GM19467 (cell line): ENCODE measurements around the gene CHD5.

Experiments
- ATAC-seq: cut with Tn5 transposase; IDR thresholded peaks from one replicate; pipeline ENCODE4 v1.9.1; 2021; ENCODE audit warnings: mild to moderate bottlenecking, moderate library complexity; ENCODE audit not compliant: unreplicated experiment

The CHD5 gene

DNA sequence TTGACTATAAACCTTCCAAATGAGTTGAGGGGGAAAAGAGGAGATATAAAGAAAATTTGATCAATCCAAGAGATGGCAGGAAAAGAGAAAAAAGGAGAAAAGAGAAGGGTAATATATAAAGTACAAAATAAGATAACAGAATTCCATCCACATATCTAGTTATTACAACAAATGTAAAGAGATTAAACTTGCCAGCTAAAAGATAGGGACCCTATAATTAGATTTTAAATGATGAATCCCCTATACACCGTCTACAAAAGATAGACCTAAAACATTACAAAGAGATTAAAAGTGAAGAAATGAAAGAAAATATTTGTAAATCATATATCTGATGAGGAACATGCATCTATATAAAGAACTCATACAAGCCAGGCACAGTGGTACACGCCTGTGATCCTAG, 63.1 kb downstream of the CHD5 start:
- ATAC-seq, result no peak

DNA sequence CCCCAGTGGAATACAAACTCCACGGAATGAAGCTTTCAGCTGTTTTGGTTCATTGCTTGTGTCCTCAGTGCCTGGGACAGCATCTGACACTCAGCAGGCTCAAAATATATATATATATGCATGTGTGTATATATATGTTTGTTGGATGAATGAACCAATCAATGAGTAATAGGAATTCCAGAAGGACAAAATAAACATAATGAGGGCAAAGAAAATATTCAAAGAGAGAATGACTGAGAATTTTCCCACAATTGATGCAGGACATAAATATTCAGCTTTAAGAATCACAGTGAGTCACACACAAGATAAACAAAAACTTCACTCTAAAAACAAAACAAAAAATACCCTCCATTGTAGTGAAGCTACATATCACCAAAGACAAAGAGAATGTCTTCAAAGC, 64.0 kb downstream of the CHD5 start:
- no peak for ATAC-seq

DNA sequence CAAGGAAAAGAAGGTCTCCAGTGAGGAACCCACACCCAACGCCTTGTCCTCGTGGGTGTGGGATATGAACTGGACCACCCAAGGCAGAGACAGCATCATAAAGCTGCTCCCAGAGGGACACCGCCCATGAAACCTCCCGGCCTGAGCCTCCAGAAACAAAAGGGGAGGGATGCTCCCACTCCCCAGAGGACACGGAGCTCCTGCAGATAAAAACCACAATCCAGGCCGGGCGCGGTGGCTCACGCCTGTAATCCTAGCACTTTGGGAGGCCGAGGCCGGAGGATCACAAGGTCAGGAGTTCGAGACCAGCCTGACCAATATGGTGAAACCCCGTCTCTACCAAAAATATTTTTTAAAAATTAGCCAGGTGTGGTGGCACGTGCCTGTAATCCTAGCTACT, 66.4 kb downstream of the CHD5 start:
- ATAC-seq, result no peak

DNA sequence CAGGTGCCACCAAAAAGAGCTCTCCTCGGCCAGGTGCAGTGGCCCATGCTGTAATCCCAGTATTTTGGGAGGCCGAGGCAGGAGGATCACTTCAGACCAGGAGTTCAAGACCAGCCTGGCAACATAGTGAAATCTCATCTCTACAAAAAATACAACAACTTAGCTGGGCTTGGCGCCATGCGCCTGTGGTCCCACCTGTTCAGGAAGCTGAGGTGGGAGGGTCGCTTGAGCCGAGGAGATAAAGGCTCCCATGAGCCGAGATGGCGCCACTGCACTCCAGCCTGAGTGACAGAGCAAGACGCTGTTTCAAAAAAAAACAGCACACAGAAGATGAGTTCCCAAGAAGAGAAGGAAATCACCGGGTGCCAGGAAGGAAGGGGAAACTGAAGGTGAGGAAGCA, 67.0 kb downstream of the CHD5 start:
- ATAC-seq, result no peak

DNA sequence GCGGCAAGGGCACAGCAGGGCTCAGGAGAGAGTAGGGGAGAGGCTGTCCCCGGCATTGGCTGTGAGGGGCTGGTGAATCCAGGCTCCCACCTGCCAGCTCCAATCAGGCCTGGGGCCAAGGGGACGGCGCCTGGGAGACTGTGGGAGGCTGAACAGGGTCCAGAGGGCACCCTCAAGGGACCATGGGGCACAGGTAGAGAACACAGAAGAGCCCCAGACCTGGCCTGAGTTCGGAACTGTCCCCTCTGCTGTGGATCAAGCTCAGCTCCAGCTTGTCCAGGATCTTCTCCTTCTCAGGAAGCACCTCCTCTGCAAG, 67.5 kb downstream of the CHD5 start:
- ATAC-seq, result no peak

DNA sequence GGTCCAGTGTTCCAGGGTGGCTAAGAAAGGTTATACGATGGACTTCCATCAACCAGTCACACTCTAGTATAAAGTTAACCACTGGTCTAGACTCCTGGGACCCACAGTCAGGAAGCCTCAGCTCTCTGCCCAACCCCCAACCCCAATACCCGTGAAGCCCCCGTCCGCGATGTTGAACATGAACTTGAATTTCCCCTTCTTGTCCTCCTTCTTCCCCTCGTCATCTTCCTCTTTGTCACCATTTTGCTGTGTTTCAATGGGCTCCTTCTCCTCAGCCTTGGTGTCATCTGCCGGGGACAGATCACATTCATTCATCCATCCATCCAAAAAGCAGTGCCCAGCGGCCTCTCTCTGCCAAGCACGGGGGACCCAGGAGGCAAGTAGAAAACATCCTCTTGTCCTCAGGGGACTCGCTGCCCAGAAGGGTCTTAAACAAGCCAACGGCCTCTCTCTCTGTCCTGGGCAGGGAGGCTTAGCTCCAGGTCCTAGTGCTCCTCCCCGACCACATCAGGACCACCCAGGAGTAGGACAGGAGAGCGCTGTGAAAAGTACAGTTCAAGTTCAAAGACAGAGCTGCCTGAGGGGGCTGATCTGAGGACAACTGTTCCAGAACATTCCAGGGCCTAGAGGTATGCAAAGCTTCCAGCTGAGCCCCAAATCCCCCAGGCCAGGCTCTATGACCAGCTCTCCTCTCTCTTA, 68.0 kb downstream of the CHD5 start:
- no peak for ATAC-seq

DNA sequence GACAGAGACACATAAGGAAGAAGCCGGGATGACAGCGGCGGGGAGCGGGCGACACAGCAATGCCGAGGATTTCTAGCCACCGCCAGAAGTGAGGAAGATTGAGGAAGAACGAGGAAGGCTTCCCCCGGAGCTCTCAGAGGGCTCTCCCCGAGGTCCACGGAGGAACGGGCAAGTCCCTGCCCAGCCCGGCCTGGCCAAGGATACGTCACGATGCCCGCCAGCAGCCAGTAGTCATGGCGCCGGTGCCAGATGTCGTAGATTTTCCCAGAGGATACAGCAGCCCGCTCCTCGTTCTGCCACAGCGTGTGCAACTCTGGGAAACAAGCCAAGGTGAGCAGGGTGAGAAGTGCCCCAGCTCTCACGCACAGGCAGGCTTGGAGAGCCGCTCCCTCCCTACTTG, 68.5 kb downstream of the CHD5 start:
- no peak for ATAC-seq

DNA sequence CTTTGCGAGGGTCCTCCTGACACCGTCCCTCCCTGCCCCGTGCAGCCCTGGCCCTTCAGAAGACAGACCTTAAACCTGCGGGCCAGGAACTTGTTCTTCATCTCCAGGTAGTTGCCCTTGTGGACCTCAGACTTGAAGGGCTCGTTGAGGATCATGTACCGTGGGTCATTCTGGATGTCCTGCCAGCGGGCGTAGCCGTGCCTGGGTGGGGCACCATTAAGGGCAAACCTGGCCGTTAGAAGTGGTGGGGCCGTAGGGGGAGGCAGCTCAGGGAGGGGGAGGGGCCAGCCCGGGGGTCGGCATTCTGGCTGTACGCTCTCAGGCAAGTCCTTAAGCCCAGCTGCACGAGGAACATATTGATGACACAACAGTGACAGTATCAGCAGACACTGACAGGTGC, 69.8 kb downstream of the CHD5 start:
- ATAC-seq, result no peak

DNA sequence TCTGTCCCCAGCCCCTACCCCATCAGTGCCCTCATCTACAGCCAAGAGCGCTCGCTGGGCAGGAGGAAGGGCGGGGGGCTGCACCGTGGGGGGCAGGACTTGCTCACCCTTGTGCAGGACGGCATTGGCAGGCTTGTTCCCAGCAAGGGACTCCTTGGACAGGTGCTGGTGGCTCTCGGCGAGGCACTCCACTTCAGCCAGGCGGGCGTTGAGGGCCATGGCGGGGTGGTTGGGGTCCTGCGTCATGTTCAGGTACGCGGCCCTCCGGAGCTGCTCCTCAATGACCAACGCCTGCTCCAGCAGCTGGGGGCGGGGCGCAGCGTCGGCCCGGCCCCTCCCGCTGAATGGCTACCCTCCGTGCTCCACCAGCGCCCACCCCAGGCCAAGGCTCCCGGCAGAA, 70.4 kb downstream of the CHD5 start:
- no peak for ATAC-seq

DNA sequence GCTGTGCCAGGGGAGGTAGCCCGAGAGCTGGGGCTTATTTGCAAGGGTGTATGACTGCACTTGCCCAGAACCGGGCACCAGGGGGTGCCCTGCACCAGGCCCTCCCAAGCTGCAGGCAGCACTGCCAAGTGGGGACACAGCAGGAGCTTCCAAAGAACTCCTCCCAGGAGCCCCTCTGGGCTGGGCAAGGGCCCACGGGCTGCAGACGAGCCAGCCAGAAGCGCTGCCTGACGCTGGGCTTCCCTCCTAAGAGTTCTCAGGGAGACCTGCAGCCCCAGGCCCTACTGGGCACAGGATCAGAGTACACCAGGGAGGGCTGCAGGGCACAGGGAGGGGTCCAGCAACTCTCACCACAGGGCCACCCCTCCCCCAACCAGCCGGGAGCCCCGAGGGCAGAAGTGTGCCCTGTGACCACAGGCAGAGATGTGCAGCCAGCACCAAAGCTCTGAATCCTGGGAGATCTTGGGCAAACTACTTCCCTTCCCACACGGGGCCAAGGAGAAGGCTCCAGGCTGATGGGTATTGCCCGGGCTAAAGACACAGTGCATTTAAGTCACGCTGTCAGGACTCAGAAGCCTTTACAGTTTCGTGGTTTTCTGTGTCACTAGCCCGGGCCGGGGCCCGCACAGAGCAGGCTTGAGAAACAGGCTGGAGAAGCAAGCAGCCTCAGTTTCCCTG, 71.0 kb downstream of the CHD5 start:
- ATAC-seq, result no peak

DNA sequence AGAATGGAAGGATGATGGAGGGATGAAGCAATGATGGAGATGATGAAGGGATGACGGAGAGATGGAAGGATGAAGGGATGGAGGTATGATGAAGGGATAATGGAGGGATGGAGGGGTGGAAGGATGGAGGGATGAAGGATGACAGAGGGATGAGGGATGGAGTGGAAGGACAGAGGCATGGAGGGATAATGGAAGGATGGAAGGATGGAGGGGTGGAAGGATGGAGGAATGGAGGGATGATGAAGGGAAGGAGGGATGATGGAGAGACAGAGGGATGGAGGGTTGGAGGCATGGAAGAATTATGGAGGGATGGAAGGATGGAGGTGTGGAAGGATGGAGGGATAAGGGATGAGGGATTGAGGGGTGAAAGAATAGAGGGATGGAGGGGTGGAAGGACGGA, 71.6 kb downstream of the CHD5 start:
- no peak for ATAC-seq

DNA sequence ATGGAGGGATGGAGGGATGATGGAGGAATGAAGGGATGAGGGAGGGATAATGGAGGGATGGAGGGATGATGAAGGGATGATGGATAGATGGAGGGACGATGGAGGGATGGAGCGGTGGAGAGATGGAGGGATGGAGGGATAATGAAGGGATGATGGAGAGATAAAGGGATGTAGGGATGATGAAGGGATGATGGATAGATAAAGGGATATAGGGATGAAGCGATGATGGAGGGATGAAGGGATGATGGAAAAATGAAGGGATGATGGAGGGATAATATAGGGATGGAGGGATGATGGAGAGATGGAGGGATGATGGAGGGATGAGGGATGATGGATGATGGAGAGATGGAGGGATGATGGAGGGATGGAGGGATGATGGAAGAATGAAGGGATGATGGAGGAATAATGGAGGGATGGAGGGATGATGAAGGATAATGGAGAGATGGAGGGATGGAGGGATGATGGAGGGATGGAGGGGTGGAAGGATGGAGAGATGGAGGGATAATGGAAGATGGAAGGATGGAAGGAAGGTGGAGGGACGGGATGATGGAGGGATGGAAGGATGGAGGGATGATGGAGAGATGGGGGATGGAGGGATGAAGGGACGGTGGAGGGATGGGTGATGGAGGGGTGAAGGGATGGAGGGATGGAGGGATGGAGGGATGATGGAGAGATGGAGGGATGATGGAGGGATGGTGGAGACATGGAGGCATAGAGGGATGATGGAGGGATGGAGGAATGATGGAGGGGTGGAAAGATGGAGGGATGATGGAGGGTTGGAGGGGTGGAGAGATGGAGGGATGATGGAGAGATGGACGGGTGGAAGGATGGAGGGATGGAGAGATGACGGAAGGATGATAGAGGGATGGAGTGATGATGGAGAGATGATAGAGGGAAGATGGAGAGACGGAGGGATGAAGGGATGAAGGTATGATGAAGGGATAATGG, 72.4 kb downstream of the CHD5 start:
- ATAC-seq, result no peak

DNA sequence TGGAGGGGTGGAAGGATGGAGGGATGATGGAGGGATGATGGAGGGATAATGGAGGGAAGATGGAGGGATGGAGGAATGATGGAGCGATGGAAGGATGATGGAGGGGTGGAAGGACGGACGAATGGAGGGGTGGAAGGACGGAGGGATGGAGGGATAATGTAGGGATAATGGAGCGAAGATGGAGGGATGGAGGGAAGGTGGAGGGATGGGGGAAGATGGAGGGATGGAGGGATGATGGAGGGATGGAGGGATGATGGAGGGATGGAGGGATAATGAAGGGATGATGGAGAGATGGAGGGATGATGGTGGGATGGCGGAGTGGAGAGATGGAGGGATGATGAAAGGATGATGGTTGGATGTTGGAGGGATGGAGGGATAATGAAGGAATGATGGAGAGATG, 73.1 kb downstream of the CHD5 start:
- ATAC-seq, result no peak

DNA sequence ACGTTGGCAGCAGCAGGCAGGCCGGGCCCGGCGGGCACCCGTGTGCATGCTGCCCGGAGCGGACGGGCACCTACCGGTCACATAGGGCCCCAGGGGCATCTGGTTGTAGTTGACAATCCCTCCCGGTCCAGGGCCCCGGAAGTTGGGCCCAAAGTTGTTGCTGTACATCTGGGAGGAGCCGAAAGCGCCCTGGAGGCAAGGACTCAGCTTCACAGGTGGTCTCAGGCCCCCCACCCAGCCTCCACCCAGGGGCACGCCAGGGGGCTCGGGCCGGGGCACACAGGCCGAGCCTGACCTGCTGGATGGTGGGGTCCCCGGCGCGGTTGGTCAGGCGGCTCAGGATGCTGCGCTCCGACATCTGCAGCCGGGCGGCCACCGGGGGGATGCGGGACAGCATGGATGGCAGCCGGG, 73.8 kb downstream of the CHD5 start:
- no peak for ATAC-seq

DNA sequence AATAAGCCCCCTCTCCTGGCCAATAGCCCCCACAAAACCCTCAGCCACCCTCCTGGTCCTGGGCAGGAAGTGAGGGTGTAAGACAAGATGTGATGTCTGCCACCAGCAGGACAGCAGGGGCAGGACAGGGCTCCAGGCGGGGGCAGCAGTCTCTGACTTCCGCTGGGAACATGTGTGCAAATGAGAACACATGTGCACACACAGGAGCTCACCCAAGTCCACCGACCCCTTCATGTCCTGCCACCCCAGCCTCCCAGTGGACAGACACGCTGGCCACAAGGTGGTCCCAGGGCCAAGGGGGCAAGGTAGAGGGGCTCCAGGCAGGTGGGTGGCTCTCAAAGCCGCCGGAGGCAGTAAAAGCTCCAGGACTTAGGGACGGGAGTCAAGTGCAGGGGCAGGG, 74.4 kb downstream of the CHD5 start:
- ATAC-seq, result no peak

DNA sequence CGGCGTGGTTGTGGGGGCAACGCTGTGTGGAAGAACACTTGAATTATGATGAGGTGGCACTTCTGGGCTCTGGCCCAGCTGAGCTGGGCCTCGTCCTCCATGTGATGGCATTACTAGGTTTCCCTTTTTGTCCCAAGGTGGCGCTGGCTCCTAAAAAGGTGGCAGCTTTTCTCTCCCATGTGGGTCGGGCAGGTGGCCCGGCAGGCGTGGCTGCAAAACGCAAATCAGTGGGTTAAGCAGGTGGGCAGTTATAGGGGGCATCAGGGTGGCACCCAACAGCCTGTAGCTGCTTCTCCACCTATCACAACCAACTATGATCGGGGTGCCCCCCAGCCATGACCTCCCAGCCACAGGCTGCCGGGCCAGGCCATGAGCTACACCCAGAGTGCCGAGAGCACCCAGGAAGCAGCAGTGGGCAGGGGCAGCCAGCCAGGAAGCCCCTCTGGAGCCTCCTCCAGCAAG, 74.9 kb downstream of the CHD5 start:
- ATAC-seq, result no peak

DNA sequence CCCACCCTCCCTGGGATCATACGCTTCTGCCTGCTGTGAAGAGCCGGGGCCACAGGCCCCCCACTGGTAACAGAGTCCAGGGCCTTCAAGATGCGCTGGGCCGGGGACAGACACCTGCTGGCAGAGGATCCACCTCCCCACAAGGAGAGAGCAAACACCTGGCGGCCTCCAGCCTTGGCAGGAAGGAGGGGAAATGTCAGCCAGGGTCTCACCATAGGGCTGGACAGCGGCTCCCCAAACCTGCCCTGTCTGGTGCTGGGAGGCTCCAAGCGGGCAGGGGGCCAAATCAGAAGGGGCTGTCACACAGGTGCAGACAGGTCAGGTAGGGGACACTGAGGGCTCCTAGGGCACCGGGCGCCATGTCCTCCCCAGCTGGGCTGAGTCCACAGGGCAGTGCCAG, 75.5 kb downstream of the CHD5 start:
- no peak for ATAC-seq

DNA sequence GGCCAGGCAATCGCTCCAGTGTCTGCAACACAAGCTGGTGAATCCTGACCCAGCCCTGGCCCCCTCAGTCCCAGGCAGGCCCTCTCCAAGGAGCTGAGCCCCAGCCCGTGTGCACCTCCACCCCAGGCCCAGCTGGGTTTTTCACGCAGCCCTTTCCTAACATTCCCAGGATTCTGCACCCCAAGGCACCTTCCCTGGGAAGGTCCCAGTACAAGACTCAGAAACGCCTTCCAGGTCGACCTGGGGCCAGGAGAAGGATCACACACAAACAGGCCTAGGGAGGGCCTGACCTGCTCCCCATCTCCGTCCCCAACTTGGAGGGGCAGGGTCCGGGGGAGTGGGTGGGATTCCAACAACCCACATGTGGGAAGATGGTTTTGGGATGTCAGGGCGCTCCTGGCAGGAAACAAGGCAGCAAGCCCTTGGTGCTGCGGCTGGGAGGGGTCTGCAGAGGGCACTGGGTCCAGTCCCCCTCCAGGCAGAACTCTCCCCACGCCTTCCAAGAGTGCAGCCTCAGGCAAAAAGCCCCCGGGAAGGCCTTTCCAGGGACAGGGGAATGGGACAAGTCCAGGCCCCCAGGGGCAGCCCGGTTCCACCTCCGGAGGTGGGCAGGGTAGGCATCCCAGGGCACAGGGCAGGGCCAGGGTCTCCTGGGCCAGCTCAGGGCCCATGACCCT, 76.1 kb downstream of the CHD5 start:
- ATAC-seq, result no peak

DNA sequence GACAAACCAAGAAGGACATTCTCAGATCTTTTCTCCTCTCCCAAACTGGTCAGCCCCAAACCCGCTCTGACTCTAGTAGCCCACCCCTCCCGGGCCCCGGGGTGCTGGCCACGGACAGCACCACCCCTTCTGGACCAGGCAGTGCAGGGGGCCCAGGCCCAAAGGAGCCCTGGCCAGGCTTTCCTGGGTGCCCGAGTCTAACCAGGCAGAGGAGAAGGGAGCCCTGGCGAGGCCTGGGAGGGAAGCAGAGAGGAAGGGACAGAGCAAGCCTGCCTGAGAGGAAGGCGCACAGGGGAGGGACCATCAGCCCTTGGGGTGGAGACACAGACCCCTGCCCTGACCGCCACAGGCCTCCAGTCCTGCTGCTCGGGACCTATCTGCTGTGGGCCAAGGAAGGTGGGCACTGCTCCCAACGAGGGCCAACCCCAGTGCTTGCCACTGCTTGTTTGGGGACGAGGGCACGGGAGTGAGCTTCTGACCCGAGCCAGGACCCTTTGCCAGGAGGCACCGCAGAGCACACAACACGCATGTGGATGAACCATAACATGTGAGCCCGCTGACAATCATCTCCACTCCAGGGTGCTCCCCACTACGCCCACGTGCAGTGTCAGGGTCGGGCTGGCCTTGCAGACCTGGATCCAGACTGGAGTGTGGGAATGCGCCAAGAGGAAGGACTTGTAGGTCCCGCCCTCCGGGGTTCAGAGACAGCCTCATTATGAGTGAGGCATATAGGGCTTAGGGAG, 76.8 kb downstream of the CHD5 start:
- no peak for ATAC-seq

DNA sequence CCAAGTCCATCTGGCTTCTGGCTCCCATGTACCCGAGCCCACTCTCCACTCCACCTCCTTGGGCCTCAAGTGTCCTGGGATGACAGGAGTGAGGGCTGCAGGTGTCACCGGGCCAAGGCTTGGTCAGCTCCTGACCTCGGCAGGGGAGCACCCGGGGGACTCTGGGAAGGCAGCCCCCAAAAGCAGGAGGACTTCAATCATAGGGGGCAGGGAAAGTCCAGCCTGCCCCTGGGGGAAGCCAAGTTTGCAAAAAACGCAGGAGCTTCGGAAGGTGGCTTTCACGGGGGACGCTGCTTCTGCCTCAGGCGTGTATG, 77.6 kb downstream of the CHD5 start:
- ATAC-seq, result no peak
